Fibroblast of lung (primary cell): ENCODE measurements around the gene TNIP2.

Source experiments
- CTCF ChIP-seq, 2 donors: IDR thresholded peaks in 1 of 2; conservative IDR thresholded peaks in 1 of 2; 1 replicate in 1 of 2; 2 replicates in 1 of 2; pipeline ENCODE4 v1.5.1; 2011 to 2012; ENCODE audit warnings: low read length in 2 of 2, control low read depth in 1 of 2, inconsistent platforms in 1 of 2, low read depth in 1 of 2, mild to moderate bottlenecking in 1 of 2
- EZH2 ChIP-seq: IDR thresholded peaks from 2 replicates; pipeline ENCODE4 v1.5.1; 2012; ENCODE audit warnings: low read length, control low read depth, mild to moderate bottlenecking; ENCODE audit errors: missing control alignments

GRCh38 chr4:2732526-2732925 lies 23.6 kb downstream of the TNIP2 start:
- TF ChIP-seq CTCF (conservative IDR thresholded peaks at IDR 0.05 in 1 of 2, IDR thresholded peaks at IDR 0.05 in 1 of 2; ENCODE audit: low read depth in 1 of 2, low read length in 2 of 2) (no peak), EZH2 (no peak)
